IMR-90 (cell line): ENCODE data around the gene TELO2. TPM values are rescaled to one million over a fixed set of nuclear protein-coding genes. Genes with fewer than 3 reads are reported as not detected.

ENCODE experiments used
- ATAC-seq: fragments of 200-7000 bp; cut with Tn5 transposase; 2 replicates; pipeline ENCODE4 v1.9.1; 2020; ENCODE audit warnings: low read depth, mild to moderate bottlenecking, moderate library complexity
- BruUV-seq: library from RNA; stranded (reverse); fragments of 400-500 nt; replicated peaks from 2 replicates; lab custom pipeline; 2021; lab: Mats Ljungman, UMichigan
- CTCF ChIA-PET: fragments of 300-600 bp; formaldehyde crosslinking; extraction: SDS; loops from one replicate; lab custom pipeline; 2021; ENCODE audit warnings: antibody characterized with exemption; lab: Yijun Ruan, JAX
- POLR2A ChIA-PET: fragments of 300-600 bp; sonication (Branson Sonifier 250); formaldehyde crosslinking; loops from one replicate; lab custom pipeline; 2022; ENCODE audit warnings: antibody characterized with exemption; ENCODE audit not compliant: unreplicated experiment; lab: Charles Lee
- DNase-seq: peaks from one replicate; pipeline ENCODE4 v3.0.0; 2013
- H2AFZ ChIP-seq: replicated peaks from 2 replicates; pipeline ENCODE3; 2013; ENCODE audit warnings: low read length, mild to moderate bottlenecking; ENCODE audit not compliant: poor library complexity
- H2AK5ac ChIP-seq: 2 replicates; pipeline ENCODE4 v1.6.1; 2013; ENCODE audit warnings: low read depth, low read length, inconsistent platforms
- H2AK9ac ChIP-seq: replicated peaks from 2 replicates; pipeline ENCODE3; 2013; ENCODE audit warnings: mild to moderate bottlenecking, low read depth, low read length, moderate library complexity; ENCODE audit not compliant: poor library complexity
- H2BK120ac ChIP-seq: 2 replicates; pipeline ENCODE4 v1.6.1; 2013; ENCODE audit warnings: low read depth, low read length, inconsistent platforms
- H2BK15ac ChIP-seq: 3 replicates; pipeline ENCODE4 v1.6.1; 2013; ENCODE audit warnings: low read depth, low read length, inconsistent platforms
- H2BK20ac ChIP-seq: 2 replicates; pipeline ENCODE4 v1.6.1; 2013; ENCODE audit warnings: low read depth, mild to moderate bottlenecking, inconsistent platforms, low read length, moderate library complexity
- H2BK5ac ChIP-seq: 2 replicates; pipeline ENCODE4 v1.6.1; 2013; ENCODE audit warnings: mild to moderate bottlenecking, low read depth, low read length, inconsistent platforms; ENCODE audit not compliant: poor library complexity, severe bottlenecking
- H3K14ac ChIP-seq: replicated peaks from 2 replicates; pipeline ENCODE4 v1.6.1; 2013; ENCODE audit warnings: low read depth, low read length, inconsistent platforms
- H3K18ac ChIP-seq: 2 replicates; pipeline ENCODE4 v1.6.1; 2013; ENCODE audit warnings: low read depth, low read length, control low read depth
- H3K23ac ChIP-seq: 2 replicates; pipeline ENCODE4 v1.6.1; 2013; ENCODE audit warnings: low read depth, low read length, inconsistent platforms
- H3K27ac ChIP-seq: 2 replicates; pipeline ENCODE4 v1.5.1; 2013; ENCODE audit warnings: mild to moderate bottlenecking, control low read depth, low read length; ENCODE audit not compliant: insufficient read depth
- H3K27me3 ChIP-seq: 2 replicates; pipeline ENCODE4 v1.6.1; 2013; ENCODE audit warnings: low read length; ENCODE audit not compliant: control insufficient read depth, insufficient read depth
- H3K36me3 ChIP-seq: 2 replicates; pipeline ENCODE4 v1.6.1; 2013; ENCODE audit warnings: low read length, mixed read lengths; ENCODE audit not compliant: control insufficient read depth, insufficient read depth
- H3K4ac ChIP-seq: 2 replicates; pipeline ENCODE4 v1.6.1; 2013; ENCODE audit warnings: low read depth, low read length, inconsistent platforms
- H3K4me1 ChIP-seq: 2 replicates; pipeline ENCODE4 v1.6.1; 2013; ENCODE audit warnings: low read length, mixed read lengths; ENCODE audit not compliant: control insufficient read depth, insufficient read depth
- H3K4me2 ChIP-seq: 2 replicates; pipeline ENCODE4 v1.6.1; 2013; ENCODE audit warnings: low read depth, mild to moderate bottlenecking, control low read depth, low read length, moderate library complexity
- H3K4me3 ChIP-seq: 2 replicates; pipeline ENCODE4 v1.5.1; 2013; ENCODE audit warnings: low read depth, mild to moderate bottlenecking, control low read depth, low read length, moderate library complexity; ENCODE audit not compliant: insufficient read depth
- H3K56ac ChIP-seq: 2 replicates; pipeline ENCODE4 v1.6.1; 2013; ENCODE audit warnings: low read length, inconsistent platforms; ENCODE audit not compliant: insufficient read depth; ENCODE audit errors: extremely low read depth
- H3K79me1 ChIP-seq, 2 experiments: 2 replicates each; pipeline ENCODE4 v1.6.1; 2013; ENCODE audit warnings: low read length in 2 of 2, inconsistent platforms in 1 of 2, low read depth in 1 of 2
- H3K9ac ChIP-seq: 2 replicates; pipeline ENCODE4 v1.6.1; 2013; ENCODE audit warnings: low read depth, low read length, control low read depth
- H3K9me1 ChIP-seq: 2 replicates; pipeline ENCODE4 v1.6.1; 2013; ENCODE audit warnings: low read length, inconsistent platforms; ENCODE audit not compliant: insufficient read depth
- H3K9me3 ChIP-seq: 2 replicates; pipeline ENCODE4 v1.6.1; 2013; ENCODE audit warnings: low read length; ENCODE audit not compliant: control insufficient read depth, insufficient read depth
- H4K20me1 ChIP-seq: 2 replicates; pipeline ENCODE4 v1.6.1; 2013; ENCODE audit warnings: low read length, inconsistent platforms; ENCODE audit not compliant: insufficient read depth
- H4K5ac ChIP-seq: 2 replicates; pipeline ENCODE4 v1.6.1; 2013; ENCODE audit warnings: mild to moderate bottlenecking, low read depth, low read length, control low read depth
- H4K8ac ChIP-seq, 2 experiments: 2 replicates each; pipeline ENCODE4 v1.6.1; 2013; ENCODE audit warnings: low read depth in 2 of 2, low read length in 2 of 2, control low read depth in 1 of 2, inconsistent platforms in 1 of 2
- H4K91ac ChIP-seq: 2 replicates; pipeline ENCODE4 v1.6.1; 2013; ENCODE audit warnings: low read depth, low read length, inconsistent platforms; ENCODE audit not compliant: insufficient read depth
- NFE2L2 ChIP-seq: fragments of 150-350 bp; IDR thresholded peaks from 2 replicates; pipeline ENCODE4 v1.6.1; 2016; ENCODE audit warnings: low read depth, mild to moderate bottlenecking, low read length
- WGBS, 2 experiments: methylation state at CpG; one replicate each; pipeline versions ENCODE4 v1.1.5 to v1.1.7; 2013; ENCODE audit warnings: missing lambda C conversion rate in 2 of 2; ENCODE audit not compliant: insufficient read length in 1 of 2; ENCODE audit errors: extremely low coverage in 2 of 2; 5-methylcytosine and 5-hydroxymethylcytosine counted together
- dilution Hi-C: fragments of 300-500 bp; cut with HindIII; formaldehyde crosslinking; loops from one replicate; pipeline ENCODE4 v1.14.3; 2018; ENCODE audit warnings: low sequenced_read_pairs; ENCODE audit not compliant: unreplicated experiment
- in situ Hi-C: fragments of 300-500 bp; cut with MboI; formaldehyde crosslinking; loops from 3 replicates; pipeline ENCODE4 v1.14.3; 2019; ENCODE audit warnings: low sequenced_read_pairs, inconsistent platforms, mixed read lengths
- intact Hi-C: fragments of 100-400 bp; cut with micrococcal nuclease; formaldehyde crosslinking; loops from 2 replicates; pipeline ENCODE4 v1.10.0; 2022
- polyA plus RNA-seq, 3 experiments: library from polyadenylated mRNA; depleted of rRNA; stranded (reverse); fragments of >200 nt; gene quantifications; 2 replicates each; pipeline ENCODE4 v1.2.3, GENCODE V29; 2012; ENCODE audit warnings: low replicate concordance in 1 of 3
- total RNA-seq: library from RNA; depleted of rRNA; stranded (reverse); fragments of >200 nt; gene quantifications from 2 replicates; pipeline ENCODE4 v1.2.3, GENCODE V29; 2012
- TF ChIP-seq, protein P1 (sequence below): conservative IDR thresholded peaks from 2 replicates; pipeline ENCODE4 v1.5.1; 2012; ENCODE audit warnings: mild to moderate bottlenecking, low read depth, low read length, improper control_type of control experiment

The TELO2 gene
- total and polyA plus RNA-seq, 2 of the 4 experiments (the other 2 are of a cell fraction) = 6.6 to 26.6 TPM

DNA sequence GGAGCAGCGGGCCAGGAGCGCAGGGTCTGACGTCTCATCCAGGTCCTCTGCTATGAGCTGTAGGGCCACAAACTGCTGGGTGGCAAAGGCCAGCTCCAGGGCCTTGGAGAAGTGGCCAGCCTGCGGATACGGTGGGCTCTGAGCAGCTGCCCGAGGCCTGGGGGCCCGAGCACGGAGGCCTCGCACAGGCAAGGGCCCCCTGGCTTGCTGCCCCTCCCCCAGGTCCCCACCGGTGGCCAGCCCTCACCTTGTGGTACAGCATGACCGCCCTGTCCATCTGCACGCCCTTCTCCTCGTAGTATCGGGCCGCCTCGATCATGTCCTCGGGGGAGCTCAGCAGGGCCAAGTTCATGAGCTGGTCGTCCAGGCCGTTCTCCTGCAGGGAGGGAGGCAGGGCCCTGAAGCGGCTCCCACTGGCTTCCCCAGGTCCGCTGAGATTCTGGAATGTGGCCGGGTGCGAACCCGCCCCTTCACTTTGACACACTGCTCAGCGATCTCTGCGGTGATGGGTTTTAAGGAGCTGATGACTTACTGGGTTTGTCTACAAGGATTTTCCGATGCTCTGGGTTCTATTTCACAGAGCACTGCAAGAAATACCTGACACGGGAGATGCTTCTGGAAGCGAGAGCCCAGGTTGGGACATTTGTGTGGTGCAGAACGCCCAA, 30.6 kb downstream of the TELO2 start:
- Histone ChIP-seq H4K5ac (no peak overlapping the region), H3K4me1 (no peaks in the 10 kb centered on the region), H3K18ac (no peak overlapping the region), H4K8ac (no peak overlapping the region), H3K79me1 (no peaks in the 10 kb centered on the region), H3K23ac (no peak overlapping the region), H3K27ac (no peak overlapping the region), H2BK120ac (no peak overlapping the region), H3K36me3 (peaks cover 9% of the 10 kb centered on the region; the same call in 1 of the 2 replicates), H3K56ac (no peak overlapping the region), H2AFZ (no peak overlapping the region), H3K9ac (no peak overlapping the region), H3K4me3 (no peak overlapping the region), H4K91ac (no peak overlapping the region), H3K14ac (no peak overlapping the region), H2AK9ac (no peak overlapping the region), H2BK15ac (no peak overlapping the region), H3K9me1 (peaks cover 4% of the 10 kb centered on the region; the same call in 1 of the 2 replicates), H2AK5ac (no peak overlapping the region), H3K4ac (no peak overlapping the region), H2BK20ac (no peak overlapping the region), H3K27me3 (no peaks in the 10 kb centered on the region), H2BK5ac (no peak overlapping the region), H3K9me3 (no peaks in the 10 kb centered on the region), H4K20me1 (no peaks in the 10 kb centered on the region), H3K4me2 (no peak overlapping the region)
- ATAC-seq (no peak), DNase-seq (no peak)
- ChIA-PET POLR2A (no interaction called here), CTCF (no interaction called here)
- dilution Hi-C loops (no loop called here), in situ Hi-C loops (no loop called here), intact Hi-C loops (no loop called here)
- TF ChIP-seq, protein P1, sequence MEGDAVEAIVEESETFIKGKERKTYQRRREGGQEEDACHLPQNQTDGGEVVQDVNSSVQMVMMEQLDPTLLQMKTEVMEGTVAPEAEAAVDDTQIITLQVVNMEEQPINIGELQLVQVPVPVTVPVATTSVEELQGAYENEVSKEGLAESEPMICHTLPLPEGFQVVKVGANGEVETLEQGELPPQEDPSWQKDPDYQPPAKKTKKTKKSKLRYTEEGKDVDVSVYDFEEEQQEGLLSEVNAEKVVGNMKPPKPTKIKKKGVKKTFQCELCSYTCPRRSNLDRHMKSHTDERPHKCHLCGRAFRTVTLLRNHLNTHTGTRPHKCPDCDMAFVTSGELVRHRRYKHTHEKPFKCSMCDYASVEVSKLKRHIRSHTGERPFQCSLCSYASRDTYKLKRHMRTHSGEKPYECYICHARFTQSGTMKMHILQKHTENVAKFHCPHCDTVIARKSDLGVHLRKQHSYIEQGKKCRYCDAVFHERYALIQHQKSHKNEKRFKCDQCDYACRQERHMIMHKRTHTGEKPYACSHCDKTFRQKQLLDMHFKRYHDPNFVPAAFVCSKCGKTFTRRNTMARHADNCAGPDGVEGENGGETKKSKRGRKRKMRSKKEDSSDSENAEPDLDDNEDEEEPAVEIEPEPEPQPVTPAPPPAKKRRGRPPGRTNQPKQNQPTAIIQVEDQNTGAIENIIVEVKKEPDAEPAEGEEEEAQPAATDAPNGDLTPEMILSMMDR = no peak
- TF ChIP-seq NFE2L2 = no peak
- no TSS peak for BruUV-seq
- WGBS, 2 experiments = 93% methylated on average over 13 of the region's 30 CpGs; no CpG with 5 or more reads in 1 of the 2 experiments
